Right hindlimb (tissue), 1 donor: ENCODE measurements around the gene PPP1R9B.
A peak's percentile ranks its signal among the peaks of the same experiment; 100 is the strongest.

ENCODE experiments used
- DNase-seq: peaks from one replicate; pipeline ENCODE4 v3.0.0-alpha.2; 2018

PPP1R9B gene

GRCh38 chr17:50087912-50088405 lies 62.5 kb downstream of the PPP1R9B start:
- DNase-seq, result no peak

- DNase-seq, result peak; percentile 80
These were observed 63.1 kb downstream of the PPP1R9B start for GRCh38 chr17:50087246-50087911.
